Measurements from ENCODE around the gene PACRG.

PACRG gene

DNA sequence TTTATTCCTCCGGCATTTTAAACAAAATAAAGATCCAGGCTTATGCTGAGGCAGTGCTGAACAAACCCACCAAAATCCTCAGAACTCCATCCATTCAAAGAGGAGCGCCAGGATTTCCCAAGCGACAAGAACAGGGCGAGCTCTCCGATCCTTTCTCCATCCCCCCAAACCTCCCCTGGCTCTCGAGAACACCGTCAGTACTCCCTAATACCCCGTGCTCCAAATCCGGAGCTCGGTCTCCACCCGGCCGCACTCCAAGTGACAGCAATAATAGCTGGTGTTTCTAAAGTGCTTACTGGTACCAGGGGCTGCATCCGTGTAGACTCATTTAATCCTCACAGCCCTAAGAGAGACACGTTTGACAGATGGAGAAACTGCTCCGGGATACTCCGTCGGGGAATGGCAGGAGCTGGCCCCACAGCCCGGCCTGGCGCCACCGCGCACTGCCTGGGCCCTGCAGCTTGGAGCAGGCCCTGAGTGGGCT, 409.7 kb downstream of the PACRG start:
- no peak for DNase-seq (ENCODE audit: low read depth)

DNA sequence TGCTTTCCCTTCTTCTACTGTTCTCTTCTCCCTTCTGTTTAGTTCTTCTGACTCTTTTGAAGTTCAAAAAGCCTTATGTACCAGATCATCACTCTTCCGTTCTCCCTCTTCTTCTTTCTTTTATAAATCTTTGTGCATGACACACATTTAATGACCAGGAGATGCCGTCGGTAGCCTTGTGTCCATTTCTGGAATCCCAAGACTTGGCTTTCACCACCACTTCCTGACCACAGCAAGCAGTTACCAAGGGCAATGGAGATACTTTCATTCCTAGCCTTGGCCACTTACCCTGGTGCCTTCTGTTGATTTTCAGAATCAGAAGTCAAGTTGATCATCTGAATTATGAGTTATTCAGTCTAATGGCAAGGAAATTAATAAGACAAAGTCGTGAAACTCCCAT, 418.3 kb downstream of the PACRG start:
- DNase-seq (ENCODE audit: low read depth): no peak

- no peak for DNase-seq (ENCODE audit: low read depth)
Measured at GRCh38 chr6:163147994-163148393, 420.2 kb downstream of the PACRG start.

DNA sequence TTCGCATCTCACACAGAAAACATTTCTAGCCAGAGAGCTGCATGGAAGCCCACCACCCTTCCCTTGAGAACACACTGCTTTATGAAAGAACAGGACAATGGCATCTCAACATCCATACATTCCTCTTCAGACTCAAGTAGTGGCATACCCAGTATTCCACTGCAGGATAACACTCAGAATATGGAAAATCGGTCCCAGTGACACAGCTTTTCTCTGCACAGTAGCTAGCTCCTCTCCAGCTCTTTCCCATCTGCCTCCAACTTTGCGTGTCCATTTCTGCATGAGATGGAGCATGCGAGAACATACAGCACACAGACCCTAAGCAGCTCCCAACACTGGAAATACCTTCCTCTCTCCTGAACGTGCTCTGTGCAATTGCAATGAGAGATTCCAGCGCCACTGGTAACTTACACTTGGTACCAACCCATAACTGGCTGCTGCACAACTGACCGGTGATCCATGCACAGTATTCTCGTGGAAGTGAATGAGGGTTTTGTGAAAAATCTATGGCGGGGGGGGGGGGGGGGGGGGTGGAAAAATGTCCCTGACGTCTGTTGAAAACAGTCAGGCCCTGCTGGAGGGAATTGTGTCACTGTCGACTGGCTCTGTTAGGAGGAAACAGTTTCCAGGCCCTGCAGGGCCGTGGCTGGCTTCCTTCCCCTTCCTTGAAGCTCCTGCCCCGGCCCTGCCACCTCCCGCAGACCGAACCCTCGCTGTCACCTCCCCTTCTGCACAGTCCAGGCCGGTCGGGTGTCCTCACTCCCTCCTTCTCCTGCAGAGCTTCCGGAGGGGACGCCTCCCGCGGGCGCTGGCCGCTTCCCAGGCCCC, 420.9 kb downstream of the PACRG start:
- no peak for DNase-seq (ENCODE audit: low read depth)

DNA sequence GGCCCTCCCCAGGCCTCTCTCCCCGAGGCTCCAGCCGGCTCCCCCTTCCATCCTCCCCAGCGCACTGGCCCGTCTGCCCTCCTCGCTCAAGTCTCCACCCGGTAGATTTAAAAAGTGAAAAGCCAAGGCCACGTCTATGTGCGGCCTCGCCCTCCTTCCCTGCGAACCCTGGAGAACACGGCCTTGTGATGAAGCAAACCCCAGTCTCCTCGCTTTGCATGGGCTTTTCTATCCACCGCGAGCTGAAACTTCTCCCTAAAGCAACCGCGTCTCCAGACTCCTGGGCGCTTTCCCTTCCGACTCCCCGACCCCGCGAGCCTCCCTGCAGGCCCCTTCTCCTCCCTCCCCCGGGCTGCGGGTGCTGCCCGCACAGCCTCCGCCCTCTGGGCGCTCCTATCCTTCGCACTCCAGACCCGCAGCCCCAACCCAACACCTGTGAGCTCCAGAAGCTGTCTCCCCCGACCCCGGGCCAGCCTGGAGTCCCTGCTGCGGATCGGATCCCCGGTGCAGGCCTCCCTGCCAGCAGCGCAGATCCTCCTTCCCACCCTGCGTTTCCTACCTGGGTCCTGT, 421.6 kb downstream of the PACRG start:
- DNase-seq (ENCODE audit: low read depth): no peak

- DNase-seq (ENCODE audit: low read depth): no peak
Measured at GRCh38 chr6:163151212-163151611, 423.4 kb downstream of the PACRG start.

- DNase-seq (ENCODE audit: low read depth): no peak
Measured at GRCh38 chr6:163152701-163153100, 424.9 kb downstream of the PACRG start.

GRCh38 chr6:163159110-163159509, 431.3 kb downstream of the PACRG start:
- DNase-seq (ENCODE audit: low read depth): no peak

- no peak for DNase-seq (ENCODE audit: low read depth)
Measured at GRCh38 chr6:163159689-163160088, 431.9 kb downstream of the PACRG start.

GRCh38 chr6:163162007-163162873, 434.5 kb downstream of the PACRG start:
- DNase-seq (ENCODE audit: low read depth): no peak

- DNase-seq (ENCODE audit: low read depth): no peak
Measured at GRCh38 chr6:163162874-163163213, 435.1 kb downstream of the PACRG start.

DNA sequence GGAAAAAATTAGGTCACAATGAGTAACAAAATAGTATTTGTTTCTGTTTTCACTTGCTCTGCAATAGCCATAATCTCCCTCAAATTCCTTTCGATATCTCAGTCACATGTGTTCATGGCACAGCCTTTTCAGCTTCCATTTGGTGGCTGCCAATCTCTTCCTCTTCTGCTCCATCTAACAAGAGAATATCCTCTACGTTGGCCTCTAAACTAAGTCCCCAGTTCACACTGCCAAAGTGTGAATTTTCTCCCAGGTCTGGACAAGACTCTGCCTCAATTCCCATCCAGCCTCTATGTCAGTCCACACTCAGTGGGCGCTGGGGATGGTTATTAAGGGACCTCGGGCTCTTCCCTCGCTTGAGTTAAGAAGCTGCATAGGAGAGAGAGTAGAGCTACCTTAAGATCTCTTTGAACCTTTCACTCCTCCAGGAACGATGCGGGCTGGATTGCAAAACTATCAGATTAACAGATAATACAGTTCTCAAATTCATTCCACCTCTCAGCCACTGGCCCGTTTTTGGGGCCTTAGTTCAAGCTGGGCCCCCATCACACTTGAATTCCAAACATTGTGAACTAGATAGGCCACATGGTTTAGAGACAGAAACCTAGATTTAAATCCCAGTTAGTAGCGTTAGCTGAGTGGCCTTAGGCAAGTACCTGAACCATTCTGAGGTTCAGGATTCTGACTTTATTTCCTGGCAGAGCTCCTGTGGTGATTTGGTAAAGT, 436.6 kb downstream of the PACRG start:
- DNase-seq (ENCODE audit: low read depth): no peak

GRCh38 chr6:163165155-163165910, 437.6 kb downstream of the PACRG start:
- no peak for DNase-seq (ENCODE audit: low read depth)

- no peak for DNase-seq (ENCODE audit: low read depth)
Measured at GRCh38 chr6:163165922-163166321, 438.1 kb downstream of the PACRG start.

GRCh38 chr6:163166507-163166906, 438.7 kb downstream of the PACRG start:
- no peak for DNase-seq (ENCODE audit: low read depth)

GRCh38 chr6:163169521-163169920, 441.7 kb downstream of the PACRG start:
- no peak for DNase-seq (ENCODE audit: low read depth)

DNA sequence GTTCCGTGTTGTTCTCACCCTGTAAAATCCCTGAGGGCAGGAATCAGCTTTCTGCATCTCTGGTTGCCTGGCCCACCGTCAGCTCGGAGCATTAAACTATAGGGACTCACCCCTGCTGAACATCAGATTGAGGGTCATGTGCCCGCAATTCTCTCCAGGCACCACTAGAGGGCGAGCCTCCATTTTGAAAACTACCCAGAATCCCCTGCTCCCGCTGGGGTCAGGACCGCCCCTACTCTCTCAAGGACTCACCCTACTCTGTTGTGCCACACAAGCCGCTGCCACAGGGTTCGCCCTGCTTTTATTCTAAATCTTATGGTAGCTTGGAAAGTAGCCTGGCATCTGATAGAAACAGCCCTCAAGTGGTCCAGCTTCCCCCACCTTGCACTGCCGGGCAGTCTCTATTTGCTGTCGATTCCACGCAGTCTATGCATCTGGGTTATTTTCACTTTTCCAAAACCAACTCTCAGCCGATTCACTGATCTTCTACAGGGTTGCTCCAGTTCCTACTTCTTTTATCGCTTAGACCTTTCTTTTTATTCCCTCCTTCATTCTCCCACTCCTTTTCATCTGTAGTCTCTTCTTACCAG, 442.6 kb downstream of the PACRG start:
- no peak for DNase-seq (ENCODE audit: low read depth)

- DNase-seq (ENCODE audit: low read depth): no peak
Measured at GRCh38 chr6:163173741-163174140, 446.0 kb downstream of the PACRG start.

DNA sequence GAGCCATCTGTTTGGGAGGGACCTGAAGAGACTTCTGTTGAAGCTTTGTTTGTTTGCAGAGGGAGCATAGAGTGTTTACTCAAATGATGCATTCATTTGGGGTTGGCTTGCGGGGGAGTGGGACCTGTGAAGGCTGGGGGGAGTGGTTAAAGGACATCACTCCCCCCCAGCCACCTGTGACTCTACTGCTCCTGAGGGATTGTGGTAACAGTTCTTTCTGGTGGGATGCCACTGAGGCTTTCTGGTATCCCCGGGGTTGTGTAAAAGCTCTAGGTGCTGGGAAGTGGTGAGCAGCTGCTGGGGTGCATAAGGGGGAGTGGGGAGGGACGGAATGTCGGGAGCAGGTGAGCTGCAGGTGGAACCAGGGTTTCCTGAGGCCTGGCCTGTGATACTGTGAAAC, 447.5 kb downstream of the PACRG start:
- DNase-seq (ENCODE audit: low read depth): no peak

DNA sequence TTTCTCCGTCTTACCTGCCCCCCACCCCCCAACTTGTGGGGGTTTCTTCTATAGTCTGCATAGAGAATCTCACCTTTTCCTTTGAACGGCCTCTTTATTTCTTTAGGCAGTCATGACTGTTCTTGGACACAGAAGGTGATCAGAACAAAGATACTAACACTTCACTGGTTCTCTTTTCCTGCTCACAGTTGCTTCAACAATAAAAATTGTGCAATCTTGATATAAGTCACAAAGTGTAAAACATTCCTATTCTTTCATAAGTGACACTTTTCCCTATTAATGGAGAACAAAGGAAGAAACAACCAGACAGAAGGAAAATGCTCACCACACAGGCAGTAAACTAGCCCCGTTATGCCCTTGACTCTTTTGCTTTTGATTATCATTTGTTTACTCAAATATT, 448.3 kb downstream of the PACRG start:
- DNase-seq (ENCODE audit: low read depth): no peak

GRCh38 chr6:163177007-163177406, 449.2 kb downstream of the PACRG start:
- DNase-seq (ENCODE audit: low read depth): no peak
